Gastroesophageal sphincter (tissue), 3 donors: ENCODE data around the gene KBTBD8.

Experiments
- CTCF ChIP-seq, 4 experiments: fragments of 200-600 bp in 2 of 4; fragments of 450-650 bp in 2 of 4; sonication (generic) in 1 of 4; IDR thresholded peaks; one replicate each; pipeline ENCODE4 v1.5.1; 2017 to 2019; ENCODE audit warnings: antibody characterized with exemption in 4 of 4, mild to moderate bottlenecking in 2 of 4, moderate library complexity in 2 of 4
- POLR2A ChIP-seq, 2 donors: fragments of 450-650 bp; IDR thresholded peaks; one replicate each; pipeline ENCODE4 v1.6.1; 2017; ENCODE audit warnings: antibody characterized with exemption in 2 of 2, mild to moderate bottlenecking in 2 of 2, moderate library complexity in 1 of 2

GRCh38 chr3:66997560-66998112 is 471 bp upstream of the KBTBD8 start:
- TF ChIP-seq CTCF (IDR thresholded peaks at IDR 0.05), result no peak
- no peak for TF ChIP-seq POLR2A (IDR thresholded peaks at IDR 0.05)
